ENCODE results near the gene LRRC63.
"Not testable (repeated sequence)": the region's sequence is repeated elsewhere in the genome, so short reads cannot be mapped to it uniquely, and the experiment has no call there.

LRRC63 gene

GRCh38 chr13:46267166-46267565, 55.4 kb downstream of the LRRC63 start:
- ChIA-PET POLR2A (no interaction called here), CTCF (no interaction called here)
- no peak for DNase-seq (ENCODE audit: extremely low spot score)
- no peak for TF ChIP-seq CTCF (IDR thresholded peaks at IDR 0.05; ENCODE audit: control extremely low read depth, extremely low read depth, low read depth, missing control alignments)

- TF ChIP-seq CTCF (IDR thresholded peaks at IDR 0.05; ENCODE audit: control extremely low read depth, extremely low read depth, low read depth, missing control alignments) = no peak
- ChIA-PET CTCF (interaction anchor here (0.8 to 1.6 kb wide), 2 partner anchors 13 to 21 kb away, joined by 3 to 4 read pairs; no protein-coding TSS in a partner anchor), POLR2A (no interaction called here)
- DNase-seq (ENCODE audit: extremely low spot score) = no peak
Observed at GRCh38 chr13:46270416-46270815, 58.7 kb downstream of the LRRC63 start.

- no peak for DNase-seq (ENCODE audit: extremely low spot score)
- ChIA-PET CTCF (interaction anchor here (0.8 to 1.5 kb wide), 6 partner anchors 9 to 135 kb away, joined by 3 to 4 read pairs (median 3); no protein-coding TSS in a partner anchor), POLR2A (no interaction called here)
- TF ChIP-seq CTCF (IDR thresholded peaks at IDR 0.05; ENCODE audit: control extremely low read depth, extremely low read depth, low read depth, missing control alignments) = no peak
Observed at GRCh38 chr13:46274094-46274698, 62.5 kb downstream of the LRRC63 start.

GRCh38 chr13:46278474-46278873, 66.7 kb downstream of the LRRC63 start:
- POLR2A ChIA-PET = no interaction called here
- TF ChIP-seq CTCF (IDR thresholded peaks at IDR 0.05; ENCODE audit: control extremely low read depth, extremely low read depth, low read depth, missing control alignments) = no peak
- no peak for DNase-seq (ENCODE audit: extremely low spot score)
- CTCF ChIA-PET = interaction anchor here (1.0 to 2.7 kb wide), 6 partner anchors 10 to 85 kb away, joined by 3 to 9 read pairs (median 6); no protein-coding TSS in a partner anchor

GRCh38 chr13:46281779-46282178, 70.1 kb downstream of the LRRC63 start:
- no peak for TF ChIP-seq CTCF (IDR thresholded peaks at IDR 0.05; ENCODE audit: control extremely low read depth, extremely low read depth, low read depth, missing control alignments)
- DNase-seq (ENCODE audit: extremely low spot score) = no peak
- ChIA-PET POLR2A (no interaction called here), CTCF (no interaction called here)

GRCh38 chr13:46283912-46284824, 72.4 kb downstream of the LRRC63 start:
- POLR2A ChIA-PET; DNase-seq (ENCODE audit: extremely low spot score): not testable (repeated sequence)
- CTCF ChIA-PET = interaction anchor here (1.1 to 1.5 kb wide), 3 partner anchors 8 to 13 kb away, joined by 3 to 4 read pairs (median 3); no protein-coding TSS in a partner anchor

- TF ChIP-seq CTCF (IDR thresholded peaks at IDR 0.05; ENCODE audit: control extremely low read depth, extremely low read depth, low read depth, missing control alignments) = no peak
- DNase-seq (ENCODE audit: extremely low spot score) = no peak
- CTCF ChIA-PET = interaction anchor here (1.2 kb wide), 2 partner anchors 11 to 12 kb away, joined by 3 read pairs; no protein-coding TSS in a partner anchor
- POLR2A ChIA-PET = no interaction called here
Observed at GRCh38 chr13:46286972-46287371, 75.2 kb downstream of the LRRC63 start.

All from GM10248 (cell line).